ENCODE results near the gene AVPI1. TPM values are rescaled to one million over a fixed set of nuclear protein-coding genes. Genes with fewer than 3 reads are reported as not detected.

The AVPI1 gene
- 10 to 100 TPM in 4 of 5 donors, 1 to 10 TPM in 1; 2.3 to 24.6 (median 12.1) TPM for total RNA-seq
- polyA plus RNA-seq: 10 to 100 TPM; 16.7 to 38.2 (median 23.5) TPM
- long read RNA-seq, donor 1, partial matches to known transcripts: 0 of 3 reads
- long read RNA-seq, donor 1, other reads (novel, unspliced or antisense): 0 of 3 reads
- long read RNA-seq, donor 2, partial matches to known transcripts: 0 of 4 reads
- long read RNA-seq, donor 2, other reads (novel, unspliced or antisense): 0 of 4 reads
- long read RNA-seq, donor 3, partial matches to known transcripts: 0 of 1 reads
- long read RNA-seq, donor 3, other reads (novel, unspliced or antisense): 0 of 1 reads
- long read RNA-seq, donor 4: 0 reads
- long read RNA-seq, donor 5, transcript AVPI1-201 (3 exons, 1,457 nt): major isoform, 5 of 5 reads
- long read RNA-seq, donor 5, partial matches to known transcripts: 0 of 5 reads
- long read RNA-seq, donor 5, other reads (novel, unspliced or antisense): 0 of 5 reads
- long read RNA-seq, donor 6, transcript AVPI1-201 (3 exons, 1,457 nt): major isoform, 6 of 6 reads
- long read RNA-seq, donor 6, partial matches to known transcripts: 0 of 6 reads
- long read RNA-seq, donor 6, other reads (novel, unspliced or antisense): 0 of 6 reads
- long read RNA-seq, donor 7, partial matches to known transcripts: 0 of 3 reads
- long read RNA-seq, donor 7, other reads (novel, unspliced or antisense): 0 of 3 reads
- long read RNA-seq, donor 8, partial matches to known transcripts: 0 of 2 reads
- long read RNA-seq, donor 8, other reads (novel, unspliced or antisense): 0 of 2 reads
- long read RNA-seq, donor 9, partial matches to known transcripts: 0 of 1 reads
- long read RNA-seq, donor 9, other reads (novel, unspliced or antisense): 0 of 1 reads
- long read RNA-seq, donor 10, transcript AVPI1-201 (3 exons, 1,457 nt): major isoform, 5 of 10 reads
- long read RNA-seq, donor 10, partial matches to known transcripts: 5 of 10 reads
- long read RNA-seq, donor 10, other reads (novel, unspliced or antisense): 0 of 10 reads

- intact Hi-C loops (cut with DNase I; ENCODE audit: low total_unique reads): no loop called here
- H3K9me3 ChIP-seq: no peaks in the 10 kb centered on the region
- H3K4me1 ChIP-seq: peaks cover 37 to 71% (median 59%) of the 10 kb centered on the region in 4 donors
- H3K36me3 ChIP-seq: no peaks in the 10 kb centered on the region
- 0% methylated on average over 58 to 78 of the region's 78 CpGs for WGBS, 5 donors
- H3K27me3 ChIP-seq: no peaks in the 10 kb centered on the region
- peak within 1 kb of the TSS; percentile 89 to 97 (median 93) for H3K27ac ChIP-seq
- DNase-seq: peak; percentile 98 to 99
- peak within 1 kb of the TSS; percentile 57 to 78 (median 68) for H3K4me3 ChIP-seq
- TF ChIP-seq POLR2A (IDR thresholded peaks at IDR 0.05) (peak in 2 of 4 donors; percentile 96 to 97), POLR2AphosphoS5 (IDR thresholded peaks at IDR 0.05) (peak; percentile 90 to 98 (median 98)), CTCF (IDR thresholded peaks at IDR 0.05) (no peak), EP300 (IDR thresholded peaks at IDR 0.05) (peak; percentile 93)
These were observed at the start of gene AVPI1 for GRCh38 chr10:97686962-97687784. AVPI1 (minus strand) TSS chr10:97687241; CDS start chr10:97679905, 7,336 bp downstream.

GRCh38 chr10:97736403-97736901 lies 49.4 kb upstream of the AVPI1 start:
- peak overlapping the region in 4 of 5 donors; percentile 90 to 97 (median 96) for H3K27ac ChIP-seq
- no peaks in the 10 kb centered on the region for H3K9me3 ChIP-seq
- 69 to 72% (median 71%) methylated on average over 13 of the region's 13 CpGs for WGBS, 5 donors
- DNase-seq: no peak
- TF ChIP-seq POLR2AphosphoS5 (IDR thresholded peaks at IDR 0.05): no peak
- TF ChIP-seq EP300 (IDR thresholded peaks at IDR 0.05): no peak
- TF ChIP-seq CTCF (IDR thresholded peaks at IDR 0.05): no peak
- no peak for TF ChIP-seq POLR2A (IDR thresholded peaks at IDR 0.05)
- intact Hi-C loops (cut with DNase I; ENCODE audit: low total_unique reads): no loop called here
- peaks cover 11 to 31% (median 26%) of the 10 kb centered on the region in 4 donors for H3K36me3 ChIP-seq
- peak overlapping the region; percentile 61 to 87 (median 76) for H3K4me3 ChIP-seq
- H3K4me1 ChIP-seq: peaks cover 11 to 42% (median 19%) of the 10 kb centered on the region in 4 donors
- no peaks in the 10 kb centered on the region for H3K27me3 ChIP-seq

GRCh38 chr10:97734021-97734420 lies 47.0 kb upstream of the AVPI1 start:
- no peak overlapping the region for H3K4me3 ChIP-seq
- H3K27me3 ChIP-seq: no peaks in the 10 kb centered on the region
- no peak for DNase-seq
- WGBS, 5 donors: 79 to 90% (median 87%) methylated on average over 6 of the region's 6 CpGs
- no peaks in the 10 kb centered on the region for H3K9me3 ChIP-seq
- intact Hi-C loops (cut with DNase I; ENCODE audit: low total_unique reads): loop anchor here (5.0 kb wide), 1 partner anchor 57 kb away; no protein-coding TSS in a partner anchor
- TF ChIP-seq POLR2AphosphoS5 (IDR thresholded peaks at IDR 0.05): no peak
- no peak for TF ChIP-seq EP300 (IDR thresholded peaks at IDR 0.05)
- TF ChIP-seq CTCF (IDR thresholded peaks at IDR 0.05): no peak
- no peak for TF ChIP-seq POLR2A (IDR thresholded peaks at IDR 0.05)
- peaks cover 11 to 24% (median 18%) of the 10 kb centered on the region in 4 donors for H3K4me1 ChIP-seq
- peaks cover 0 to 7% (median 3%) of the 10 kb centered on the region in 4 donors for H3K36me3 ChIP-seq
- H3K27ac ChIP-seq: no peak overlapping the region
